ENCODE data around the gene MSH6.

MSH6 gene, protein sequence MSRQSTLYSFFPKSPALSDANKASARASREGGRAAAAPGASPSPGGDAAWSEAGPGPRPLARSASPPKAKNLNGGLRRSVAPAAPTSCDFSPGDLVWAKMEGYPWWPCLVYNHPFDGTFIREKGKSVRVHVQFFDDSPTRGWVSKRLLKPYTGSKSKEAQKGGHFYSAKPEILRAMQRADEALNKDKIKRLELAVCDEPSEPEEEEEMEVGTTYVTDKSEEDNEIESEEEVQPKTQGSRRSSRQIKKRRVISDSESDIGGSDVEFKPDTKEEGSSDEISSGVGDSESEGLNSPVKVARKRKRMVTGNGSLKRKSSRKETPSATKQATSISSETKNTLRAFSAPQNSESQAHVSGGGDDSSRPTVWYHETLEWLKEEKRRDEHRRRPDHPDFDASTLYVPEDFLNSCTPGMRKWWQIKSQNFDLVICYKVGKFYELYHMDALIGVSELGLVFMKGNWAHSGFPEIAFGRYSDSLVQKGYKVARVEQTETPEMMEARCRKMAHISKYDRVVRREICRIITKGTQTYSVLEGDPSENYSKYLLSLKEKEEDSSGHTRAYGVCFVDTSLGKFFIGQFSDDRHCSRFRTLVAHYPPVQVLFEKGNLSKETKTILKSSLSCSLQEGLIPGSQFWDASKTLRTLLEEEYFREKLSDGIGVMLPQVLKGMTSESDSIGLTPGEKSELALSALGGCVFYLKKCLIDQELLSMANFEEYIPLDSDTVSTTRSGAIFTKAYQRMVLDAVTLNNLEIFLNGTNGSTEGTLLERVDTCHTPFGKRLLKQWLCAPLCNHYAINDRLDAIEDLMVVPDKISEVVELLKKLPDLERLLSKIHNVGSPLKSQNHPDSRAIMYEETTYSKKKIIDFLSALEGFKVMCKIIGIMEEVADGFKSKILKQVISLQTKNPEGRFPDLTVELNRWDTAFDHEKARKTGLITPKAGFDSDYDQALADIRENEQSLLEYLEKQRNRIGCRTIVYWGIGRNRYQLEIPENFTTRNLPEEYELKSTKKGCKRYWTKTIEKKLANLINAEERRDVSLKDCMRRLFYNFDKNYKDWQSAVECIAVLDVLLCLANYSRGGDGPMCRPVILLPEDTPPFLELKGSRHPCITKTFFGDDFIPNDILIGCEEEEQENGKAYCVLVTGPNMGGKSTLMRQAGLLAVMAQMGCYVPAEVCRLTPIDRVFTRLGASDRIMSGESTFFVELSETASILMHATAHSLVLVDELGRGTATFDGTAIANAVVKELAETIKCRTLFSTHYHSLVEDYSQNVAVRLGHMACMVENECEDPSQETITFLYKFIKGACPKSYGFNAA (N-terminal part only)

GRCh38 chr2:47782671-47783485 lies at the start of gene MSH6:
Gene MSH6 (plus strand): TSS chr2:47783145. CDS start chr2:47783234, 89 bp downstream.
- no peak for FAIRE-seq

GRCh38 chr2:47735136-47735869 lies 47.6 kb upstream of the MSH6 start:
- FAIRE-seq, result no peak

- FAIRE-seq, result no peak
Observed at GRCh38 chr2:47735912-47736311, 47.0 kb upstream of the MSH6 start.

GRCh38 chr2:47737191-47737975 lies 45.6 kb upstream of the MSH6 start:
- FAIRE-seq, result no peak

DNA sequence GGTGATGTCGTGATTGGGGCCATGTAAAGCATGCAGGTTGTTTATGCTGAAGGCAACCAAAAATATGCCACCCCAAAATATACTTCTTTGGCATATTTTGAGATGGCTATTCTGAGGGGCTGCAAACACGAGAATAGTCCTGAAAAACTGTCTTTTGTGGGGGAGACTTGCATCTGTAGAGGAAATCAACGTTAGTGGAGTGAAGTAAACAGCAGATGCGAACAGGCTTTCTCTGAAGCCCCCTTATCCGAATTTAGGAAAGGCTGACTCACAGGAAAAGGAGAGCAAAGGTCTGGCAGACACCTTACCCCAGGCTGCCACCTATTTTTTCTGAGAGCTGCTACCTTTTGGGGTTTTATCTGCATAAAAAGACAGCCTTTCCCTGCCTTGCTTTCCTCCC lies 44.6 kb upstream of the MSH6 start:
- FAIRE-seq, result no peak

GRCh38 chr2:47741101-47741500 lies 41.8 kb upstream of the MSH6 start:
- no peak for FAIRE-seq

DNA sequence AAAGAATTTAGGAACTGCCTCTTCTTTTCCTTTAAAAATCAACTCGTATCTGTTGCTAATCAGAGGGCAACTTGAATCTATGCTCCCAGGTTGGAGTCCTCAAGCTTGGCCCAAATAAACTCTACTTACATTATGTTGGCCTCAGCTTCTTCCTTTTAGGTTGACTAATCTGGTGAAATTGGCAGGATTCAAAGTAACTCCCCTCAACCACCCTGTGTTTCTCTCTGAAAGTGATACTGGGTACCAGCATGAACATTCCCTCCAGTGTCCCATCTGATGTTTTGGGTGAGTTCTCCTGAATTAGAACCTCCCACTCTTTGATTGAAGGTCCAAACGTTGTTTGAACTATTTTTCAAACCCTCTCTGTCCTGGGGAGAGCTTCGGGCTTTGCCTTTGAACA lies 41.3 kb upstream of the MSH6 start:
- FAIRE-seq, result no peak

DNA sequence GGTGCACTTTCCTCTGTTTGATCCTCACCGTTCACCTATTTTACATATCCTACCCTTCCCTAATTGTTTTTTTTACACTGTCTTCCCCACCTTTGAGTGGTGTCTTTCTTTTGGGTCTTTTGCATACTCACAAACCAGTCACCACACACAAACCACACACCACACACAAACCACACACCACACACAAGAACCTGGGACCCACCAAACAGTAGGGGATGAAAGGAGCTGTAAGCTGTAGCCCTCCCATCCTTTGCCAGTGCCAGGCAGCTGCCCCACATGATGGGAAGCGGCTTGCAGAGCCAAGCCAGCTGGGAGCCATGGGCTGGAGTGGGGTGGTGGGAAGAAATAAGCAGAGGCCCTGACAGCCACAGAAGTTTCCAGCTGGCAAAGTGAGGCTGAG lies 38.9 kb upstream of the MSH6 start:
- no peak for FAIRE-seq

DNA sequence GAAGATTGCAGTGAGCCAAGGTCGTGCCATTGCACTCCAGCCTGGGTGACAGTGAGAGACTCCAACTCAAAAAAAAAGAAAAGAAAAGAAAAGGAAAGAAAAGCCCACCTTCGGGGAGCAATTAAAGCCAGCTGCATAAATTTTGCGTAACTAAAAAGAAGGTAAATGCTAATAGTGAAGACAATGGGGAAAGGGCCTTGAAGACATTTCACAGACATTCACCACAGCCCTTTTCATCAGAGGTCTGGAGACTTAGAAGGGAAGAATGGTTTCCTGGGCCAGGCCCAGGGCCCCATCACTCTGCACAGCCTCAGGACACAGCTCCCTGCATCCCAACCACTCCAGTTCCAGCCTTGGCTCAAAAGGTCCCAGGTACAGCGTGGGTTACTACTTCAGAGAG lies 35.1 kb upstream of the MSH6 start:
- FAIRE-seq, result no peak

DNA sequence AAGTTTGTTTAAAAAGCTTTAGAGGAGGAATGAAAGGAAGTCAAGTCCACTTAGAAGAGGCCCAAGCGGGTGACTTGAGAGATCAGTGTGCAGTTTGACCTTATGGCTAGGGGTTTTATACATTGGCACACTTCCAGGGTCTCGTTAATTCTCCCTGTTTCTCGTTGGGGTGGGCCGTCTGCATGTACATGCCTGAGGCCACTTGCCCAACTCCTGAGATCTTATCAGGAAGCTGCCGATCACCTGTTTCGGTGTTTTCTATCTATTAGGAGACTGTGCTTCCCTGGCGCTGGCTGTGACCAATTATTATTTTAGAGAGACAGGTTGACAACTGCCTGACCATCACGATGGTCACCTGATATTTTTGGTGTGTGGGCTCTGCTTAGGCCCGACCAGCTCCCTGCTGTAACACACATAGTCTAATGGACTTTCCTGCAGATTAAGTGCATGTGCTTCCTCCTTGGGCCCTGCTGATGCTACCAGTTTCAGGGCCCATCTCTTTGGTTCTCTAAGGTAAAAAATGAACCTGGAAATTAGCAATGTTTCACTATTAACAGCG lies 31.0 kb upstream of the MSH6 start:
- FAIRE-seq, result no peak

GRCh38 chr2:47767497-47767844 lies 15.5 kb upstream of the MSH6 start:
- no peak for FAIRE-seq

DNA sequence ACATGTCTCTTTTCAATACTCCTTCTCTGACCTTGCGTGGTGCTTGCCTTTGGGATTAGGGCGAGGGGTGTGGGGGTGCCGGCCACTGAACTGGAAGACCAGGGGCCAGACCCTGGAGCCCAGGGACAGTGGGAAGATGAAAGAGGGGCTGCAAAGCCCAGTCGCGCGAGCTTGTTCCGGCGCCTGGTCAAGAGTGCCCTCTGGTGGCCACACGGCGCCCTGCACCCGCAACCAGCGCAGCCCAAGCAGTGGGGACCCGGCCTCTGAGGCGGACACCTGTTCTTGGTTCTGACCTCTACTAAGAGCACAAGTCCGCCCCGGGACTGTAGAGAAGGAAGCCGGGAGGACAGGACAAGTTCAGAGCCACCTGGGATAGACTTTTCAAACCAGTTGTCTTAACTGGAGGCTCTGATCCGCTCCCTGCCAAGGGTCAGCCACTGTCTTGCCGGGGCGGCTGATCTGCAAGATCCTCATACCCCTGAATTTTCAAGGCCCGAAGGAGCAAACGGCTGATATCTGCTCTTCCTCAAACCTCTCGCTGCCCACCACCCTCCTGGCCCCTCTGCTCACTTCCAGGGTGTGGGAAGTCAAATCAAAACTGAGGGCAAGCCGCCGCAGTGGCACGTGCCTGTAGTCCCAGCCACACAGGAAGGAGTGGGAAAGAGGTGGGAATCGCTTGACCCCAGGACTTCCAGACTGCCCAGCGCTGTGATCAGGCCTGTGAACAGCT lies 14.9 kb upstream of the MSH6 start:
- FAIRE-seq, result no peak

DNA sequence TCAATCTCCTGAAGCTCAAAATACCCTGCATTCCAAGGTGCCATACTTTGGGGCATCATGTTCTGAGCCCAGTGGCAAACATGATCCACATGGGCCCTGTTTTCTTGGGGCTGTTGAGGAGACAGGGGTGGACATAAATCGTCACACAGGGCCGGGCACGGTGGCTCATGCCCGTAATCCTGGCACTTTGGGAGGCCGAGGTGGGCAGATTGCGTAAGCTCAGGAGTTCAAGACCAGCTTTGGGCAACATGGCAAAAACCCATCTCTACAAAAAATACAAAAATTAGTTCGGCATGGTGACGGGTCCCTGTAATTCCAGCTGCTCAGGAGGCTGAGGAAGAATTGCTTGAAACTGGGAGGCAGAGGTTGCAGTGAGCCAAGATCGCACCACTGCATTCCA lies 13.6 kb upstream of the MSH6 start:
- FAIRE-seq, result no peak

DNA sequence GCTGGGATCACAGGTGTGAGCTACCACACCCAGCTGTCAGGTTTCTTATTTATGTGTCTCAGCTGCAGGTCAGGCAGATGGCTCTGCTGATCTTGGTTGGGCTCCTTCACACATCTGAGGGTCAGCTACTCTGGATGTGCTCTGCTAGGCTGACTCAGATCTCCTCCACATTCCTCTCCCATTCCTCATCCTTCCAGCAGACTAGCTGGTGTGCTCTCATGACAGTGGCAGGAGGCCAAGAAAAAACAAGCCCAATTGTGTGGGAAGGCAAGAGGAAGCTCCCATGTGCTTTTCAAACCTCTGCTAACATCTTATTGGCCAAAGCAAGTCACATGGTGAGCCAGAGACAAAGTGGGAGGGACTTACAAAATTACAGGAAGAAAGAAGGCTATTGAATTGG lies 11.7 kb upstream of the MSH6 start:
- no peak for FAIRE-seq

DNA sequence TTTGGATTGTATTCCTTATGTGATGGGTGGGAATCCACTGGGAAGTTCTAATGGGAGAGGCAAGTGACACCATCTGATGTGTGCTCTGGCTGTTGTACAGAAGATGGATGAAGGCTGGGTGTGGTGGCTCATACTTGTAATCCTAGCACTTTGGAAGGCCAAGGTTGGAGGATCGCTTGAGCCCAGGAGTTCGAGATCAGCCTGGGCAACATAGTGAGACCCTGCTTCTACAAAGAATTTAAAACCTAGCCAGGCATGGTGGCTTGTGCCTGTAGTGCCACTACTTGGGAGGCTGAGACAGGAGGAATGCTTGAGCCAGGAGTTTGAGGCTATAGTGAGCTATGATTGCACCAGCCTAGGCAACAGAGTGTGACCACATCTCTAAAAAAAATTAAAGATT lies 10.6 kb upstream of the MSH6 start:
- no peak for FAIRE-seq

DNA sequence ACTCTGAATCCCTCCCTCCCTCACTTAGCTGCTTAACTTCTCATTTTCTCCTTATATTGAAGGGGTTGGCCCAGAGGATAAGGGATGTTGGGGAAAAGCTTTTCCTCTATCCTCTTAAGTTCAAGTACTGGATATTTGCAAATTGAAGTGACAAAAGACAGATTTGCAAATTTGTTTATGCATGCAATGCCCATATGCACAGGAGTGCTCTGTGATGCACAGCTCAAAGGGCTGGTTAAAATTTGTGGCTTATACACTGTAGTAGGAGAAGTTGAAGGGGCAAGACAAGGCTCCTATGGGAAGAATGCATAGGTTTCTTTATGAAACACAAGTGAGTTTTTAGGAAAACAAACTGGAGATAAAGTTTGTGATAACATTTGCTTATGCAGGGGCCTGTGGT lies 8.4 kb upstream of the MSH6 start:
- no peak for FAIRE-seq

GRCh38 chr2:47777277-47777937 lies 5.5 kb upstream of the MSH6 start:
- no peak for FAIRE-seq

GRCh38 chr2:47778698-47779425 lies 4.1 kb upstream of the MSH6 start:
- FAIRE-seq, result no peak

GRCh38 chr2:47779426-47779790 lies 3.5 kb upstream of the MSH6 start:
- FAIRE-seq, result no peak

Measured in G401.6 (cell line).